T-cell (primary cell): ENCODE data around the gene TRAFD1. TPM values are rescaled to one million over a fixed set of nuclear protein-coding genes. Genes with fewer than 3 reads are reported as not detected.

Source experiments
- ATAC-seq, 4 experiments: fragments of 200-7000 bp in 3 of 4; fragments of 150-1000 bp in 1 of 4; cut with Tn5 transposase; replicated peaks in 1 of 4; 1 replicate in 3 of 4; 2 replicates in 1 of 4; pipeline ENCODE4 v1.10.0; 2021; ENCODE audit warnings: moderate library complexity in 3 of 4, mild to moderate bottlenecking in 2 of 4, moderate number of reproducible peaks in 1 of 4
- CTCF ChIA-PET, 2 donors: fragments of 300-600 bp; sonication (Branson Sonifier 250); formaldehyde crosslinking; loops; one replicate each; lab custom pipeline; 2022; ENCODE audit warnings: antibody characterized with exemption in 2 of 2; lab: Charles Lee
- POLR2A ChIA-PET, 2 donors: fragments of 300-600 bp; sonication (Branson Sonifier 250); formaldehyde crosslinking; loops; one replicate each; lab custom pipeline; 2022; ENCODE audit warnings: antibody characterized with exemption in 2 of 2; lab: Charles Lee
- DNase-seq, 35 experiments: peaks; one replicate each; pipeline versions ENCODE4 v3.0.0 to v3.0.0-alpha.2; 2013 to 2023
- H3K27ac ChIP-seq: one replicate; pipeline ENCODE4 v1.5.1; 2013; ENCODE audit warnings: low read length
- H3K27me3 ChIP-seq, 2 experiments: replicated peaks in 1 of 2; 1 replicate in 1 of 2; 2 replicates in 1 of 2; pipeline versions ENCODE4 v1.6.1 to v1.7.0; 2013; ENCODE audit warnings: low read length in 1 of 2, mixed read lengths in 1 of 2; ENCODE audit not compliant: control insufficient read depth in 2 of 2, insufficient read depth in 2 of 2; ENCODE audit errors: extremely low read depth in 1 of 2
- H3K36me3 ChIP-seq, 2 donors: 1 replicate in 1 of 2; 2 replicates in 1 of 2; pipeline versions ENCODE4 v1.6.1 to v1.7.0; 2013; ENCODE audit warnings: low read length in 1 of 2; ENCODE audit not compliant: control insufficient read depth in 2 of 2, insufficient read depth in 1 of 2; ENCODE audit errors: extremely low read depth in 1 of 2
- H3K4me1 ChIP-seq, 2 experiments: 1 replicate in 1 of 2; 2 replicates in 1 of 2; pipeline versions ENCODE4 v1.6.1 to v1.7.0; 2013; ENCODE audit warnings: low read length in 2 of 2, mixed read lengths in 1 of 2; ENCODE audit not compliant: insufficient read depth in 2 of 2, control insufficient read depth in 1 of 2; ENCODE audit errors: extremely low read depth in 1 of 2
- H3K4me3 ChIP-seq, 2 donors: 1 replicate in 1 of 2; 2 replicates in 1 of 2; pipeline versions ENCODE4 v1.5.1 to v1.7.0; 2013; ENCODE audit warnings: mild to moderate bottlenecking in 2 of 2, low read length in 1 of 2, moderate library complexity in 1 of 2; ENCODE audit not compliant: control insufficient read depth in 1 of 2; ENCODE audit errors: extremely low read depth in 1 of 2
- H3K9me3 ChIP-seq: 2 replicates; pipeline ENCODE4 v1.7.0; 2013
- H3K27ac Mint-ChIP-seq, 2 donors: one replicate each; pipeline ENCODE4 v1.8.0; 2020 to 2021; ENCODE audit warnings: mild to moderate bottlenecking in 2 of 2, mixed read lengths in 2 of 2
- H3K27me3 Mint-ChIP-seq, 2 donors: one replicate each; pipeline ENCODE4 v1.8.0; 2021 to 2022; ENCODE audit warnings: mixed read lengths in 2 of 2
- H3K36me3 Mint-ChIP-seq: one replicate; pipeline ENCODE4 v1.8.0; 2021; ENCODE audit warnings: mixed read lengths
- H3K4me1 Mint-ChIP-seq, 3 donors: one replicate each; pipeline ENCODE4 v1.8.0; 2020 to 2022; ENCODE audit warnings: mixed read lengths in 3 of 3, mild to moderate bottlenecking in 1 of 3
- H3K4me3 Mint-ChIP-seq, 3 donors: one replicate each; pipeline ENCODE4 v1.8.0; 2020 to 2022; ENCODE audit warnings: mild to moderate bottlenecking in 3 of 3, mixed read lengths in 3 of 3, moderate library complexity in 3 of 3
- H3K9me3 Mint-ChIP-seq, 3 donors: one replicate each; pipeline ENCODE4 v1.8.0; 2020 to 2022; ENCODE audit warnings: mixed read lengths in 3 of 3
- WGBS: methylation state at CpG from one replicate; pipeline ENCODE4 v1.1.5; 2013; ENCODE audit warnings: missing lambda C conversion rate; ENCODE audit not compliant: insufficient coverage; 5-methylcytosine and 5-hydroxymethylcytosine counted together
- total RNA-seq, 35 experiments: library from RNA in 6 of 35; stranded (reverse) in 6 of 35; fragments of 120-200 nt in 1 of 35; gene quantifications; one replicate each; pipeline versions ENCODE4 v1.2.1 to v1.2.4 and lab custom pipeline; 2013 to 2026

TRAFD1 gene
- total RNA-seq, 5 donors from 2014 or later (not counting 1 experiment from before 2014, with no cell fraction given), result 26.4 to 39.9 (median 36.9) TPM

DNA sequence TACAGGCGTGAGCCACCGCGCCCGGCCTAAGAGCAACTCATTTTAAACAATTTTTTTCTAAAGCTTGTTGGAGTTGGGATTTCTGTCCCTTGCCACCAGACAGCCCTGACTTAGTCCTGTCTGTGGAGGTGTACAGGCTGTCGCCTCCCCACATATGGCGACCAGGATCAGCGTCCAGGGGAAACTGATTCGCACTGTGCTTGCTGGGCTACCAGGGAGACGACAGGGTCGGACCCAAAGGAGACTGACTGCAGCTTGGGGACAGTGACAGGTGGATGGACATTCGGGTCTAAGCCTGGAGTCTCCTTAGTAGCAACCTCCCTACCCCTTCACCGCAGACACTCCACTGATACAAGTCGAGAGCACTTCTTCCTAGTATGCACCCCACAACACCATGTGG, 40.3 kb downstream of the TRAFD1 start:
- ATAC-seq, result no peak
- 98% methylated on average over 7 of the region's 13 CpGs for WGBS

DNA sequence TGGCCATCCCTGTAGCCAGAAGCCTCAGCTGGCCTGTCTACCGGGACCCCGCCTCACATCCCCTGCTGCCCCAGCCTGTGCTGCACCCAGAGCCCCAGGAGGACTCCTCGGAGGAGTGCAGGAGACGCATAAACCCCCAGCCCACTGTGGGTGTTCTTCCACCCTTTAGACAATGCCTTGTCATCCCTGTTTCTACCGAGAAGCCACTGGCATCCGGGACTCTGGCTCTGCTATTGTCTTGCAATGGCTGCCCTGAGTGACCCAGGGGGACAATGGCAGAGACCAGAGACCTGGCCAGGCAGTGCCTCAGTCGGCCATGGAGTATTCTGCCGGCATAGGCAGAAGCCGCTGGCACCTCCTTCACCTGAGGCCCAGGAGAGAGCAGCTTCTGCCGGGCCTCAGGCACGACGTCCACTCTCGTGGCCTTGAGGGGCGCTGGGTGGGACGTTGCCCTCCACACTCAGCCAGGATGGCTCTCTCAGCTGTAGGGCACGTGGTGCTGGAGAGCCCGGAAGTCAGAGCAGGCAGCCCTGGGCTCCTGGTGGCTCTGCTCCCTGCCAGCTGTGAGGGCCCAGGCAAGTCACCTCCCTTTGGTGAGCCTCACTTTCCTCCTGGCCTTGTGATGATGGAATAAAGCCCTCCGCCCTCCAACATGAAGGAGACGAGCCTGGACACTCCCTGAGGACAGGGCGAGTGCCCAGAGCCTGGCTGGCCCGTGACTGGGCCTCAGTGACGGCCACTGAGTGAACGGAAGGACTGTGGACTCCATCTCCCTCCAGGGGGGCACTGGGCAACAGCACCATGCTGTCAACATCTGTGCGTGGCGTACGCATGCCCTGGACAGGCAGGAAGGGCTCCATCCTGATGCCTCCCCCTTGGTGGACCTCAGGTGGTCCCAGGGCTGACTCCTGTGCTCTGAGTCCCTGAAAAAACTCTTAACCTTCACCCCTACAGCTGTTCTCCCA, 41.0 kb downstream of the TRAFD1 start:
- no peak overlapping the region for H3K27ac ChIP-seq
- CTCF ChIA-PET, result no interaction called here
- DNase-seq (no peak), ATAC-seq (no peak)
- 95% methylated on average over 22 of the region's 26 CpGs for WGBS
- Mint-ChIP-seq H3K4me3 (no peak overlapping the region), H3K27me3 (no peaks in the 10 kb centered on the region), H3K4me1 (peaks cover 0 to 8% (median 5%) of the 10 kb centered on the region in 3 donors), H3K36me3 (peaks cover 36% of the 10 kb centered on the region), H3K27ac (peak overlapping the region; percentile 19 to 44), H3K9me3 (no peaks in the 10 kb centered on the region)
- no peak overlapping the region for H3K4me3 ChIP-seq
- peaks cover 21 to 26% of the 10 kb centered on the region in 2 donors for H3K36me3 ChIP-seq
- no peaks in the 10 kb centered on the region for H3K27me3 ChIP-seq
- peaks cover 0 to 4% of the 10 kb centered on the region in 2 experiments for H3K4me1 ChIP-seq
- no peaks in the 10 kb centered on the region for H3K9me3 ChIP-seq
- POLR2A ChIA-PET, result no interaction called here

More for the DNA sequence above, 40.3 kb downstream of the TRAFD1 start:
- H3K27ac Mint-ChIP-seq, result peak overlapping the region in 1 of 2 donors; percentile 19
- peaks cover 0 to 7% (median 5%) of the 10 kb centered on the region in 3 donors for H3K4me1 Mint-ChIP-seq
- H3K9me3 Mint-ChIP-seq, result no peaks in the 10 kb centered on the region
- H3K4me3 Mint-ChIP-seq, result no peak overlapping the region
- no peaks in the 10 kb centered on the region for H3K9me3 ChIP-seq
- ChIA-PET CTCF (no interaction called here), POLR2A (no interaction called here)
- no peaks in the 10 kb centered on the region for H3K27me3 Mint-ChIP-seq
- H3K27ac ChIP-seq, result no peak overlapping the region
- DNase-seq, result no peak
- peaks cover 20% of the 10 kb centered on the region in 2 donors for H3K36me3 ChIP-seq
- H3K4me3 ChIP-seq, result no peak overlapping the region
- H3K4me1 ChIP-seq, result peaks cover 0 to 5% of the 10 kb centered on the region in 2 experiments
- H3K27me3 ChIP-seq, result no peaks in the 10 kb centered on the region
- H3K36me3 Mint-ChIP-seq, result peaks cover 39% of the 10 kb centered on the region

DNA sequence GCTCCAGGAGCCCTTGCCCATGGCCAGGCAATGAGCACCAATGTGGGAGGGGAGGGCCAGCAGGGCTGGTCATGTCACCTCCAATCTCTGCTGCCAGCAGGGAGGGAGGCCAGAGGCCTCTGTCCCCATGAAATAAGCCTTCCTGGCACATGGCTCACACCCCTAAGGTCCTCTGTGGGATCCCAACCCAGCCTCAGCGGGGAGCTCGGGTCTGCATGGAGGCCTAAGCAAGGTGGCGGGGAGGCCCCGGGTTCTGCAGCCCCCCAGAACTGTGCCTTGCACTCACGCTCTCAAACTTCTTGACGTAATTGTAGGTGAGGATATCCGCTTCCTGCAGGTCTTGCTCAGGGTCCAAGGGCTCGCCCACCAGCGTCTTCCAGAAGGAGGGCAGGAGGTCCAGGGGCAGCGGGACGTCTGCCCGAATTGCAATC, 41.7 kb downstream of the TRAFD1 start:
- Histone ChIP-seq H3K27me3 (no peaks in the 10 kb centered on the region), H3K4me1 (peaks cover 0 to 2% of the 10 kb centered on the region in 2 experiments), H3K27ac (no peak overlapping the region), H3K9me3 (no peaks in the 10 kb centered on the region), H3K36me3 (peaks cover 21 to 22% of the 10 kb centered on the region in 2 donors), H3K4me3 (no peak overlapping the region)
- ATAC-seq (no peak), DNase-seq (no peak)
- Mint-ChIP-seq H3K9me3 (no peaks in the 10 kb centered on the region), H3K27ac (peak overlapping the region in 1 of 2 donors; percentile 44), H3K4me3 (no peak overlapping the region), H3K36me3 (peaks cover 29% of the 10 kb centered on the region), H3K4me1 (peaks cover 0 to 6% (median 5%) of the 10 kb centered on the region in 3 donors), H3K27me3 (no peaks in the 10 kb centered on the region)
- POLR2A ChIA-PET, result no interaction called here
- CTCF ChIA-PET, result no interaction called here
- WGBS, result 96% methylated on average over 9 of the region's 12 CpGs

DNA sequence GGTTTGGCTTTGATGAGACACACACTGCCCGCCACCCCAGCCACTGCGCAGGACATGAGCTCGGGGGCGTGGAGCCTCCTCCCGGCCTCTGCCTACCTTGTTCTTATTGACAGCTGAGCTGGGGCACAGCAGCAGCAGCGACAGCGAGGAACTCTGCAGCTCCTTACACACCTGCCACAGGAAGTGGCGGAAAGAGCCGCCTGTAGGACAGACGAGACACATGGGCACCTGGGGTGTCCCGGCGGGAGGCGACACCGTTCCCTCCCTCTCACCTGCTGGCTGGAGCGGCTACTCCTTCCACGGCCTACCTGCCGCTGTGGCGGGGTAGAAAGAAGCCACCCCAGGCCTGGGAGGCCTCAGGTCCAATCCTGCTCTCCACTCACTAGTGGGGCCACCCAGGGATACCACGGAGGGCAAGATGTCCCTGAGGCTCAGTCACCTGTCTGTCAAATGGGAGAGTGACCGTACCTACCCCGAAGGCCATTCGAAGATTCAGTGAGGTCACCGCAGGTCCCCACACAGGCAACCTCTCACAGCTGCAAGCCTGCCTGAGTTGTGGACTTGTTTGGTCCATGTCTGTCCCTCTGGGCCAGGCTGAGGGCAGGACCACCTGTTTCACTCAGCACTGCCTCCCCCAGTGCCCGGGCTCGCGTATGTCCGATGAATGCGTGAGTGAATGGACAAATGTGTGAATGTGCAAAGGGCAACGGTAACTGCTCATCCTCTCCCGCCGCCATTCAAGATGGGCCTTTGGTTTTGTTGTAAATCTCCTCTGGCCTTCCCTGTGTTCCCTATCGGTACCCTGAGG, 42.6 kb downstream of the TRAFD1 start:
- Mint-ChIP-seq H3K4me3 (no peak overlapping the region), H3K27ac (no peak overlapping the region), H3K9me3 (no peaks in the 10 kb centered on the region), H3K36me3 (peaks cover 28% of the 10 kb centered on the region), H3K4me1 (peaks cover 0 to 6% (median 5%) of the 10 kb centered on the region in 3 donors), H3K27me3 (no peaks in the 10 kb centered on the region)
- no peaks in the 10 kb centered on the region for H3K27me3 ChIP-seq
- no peak overlapping the region for H3K4me3 ChIP-seq
- peaks cover 13 to 18% of the 10 kb centered on the region in 2 donors for H3K36me3 ChIP-seq
- DNase-seq (no peak), ATAC-seq (no peak)
- WGBS, result 96% methylated on average over 28 of the region's 32 CpGs
- H3K4me1 ChIP-seq, result peaks cover 0 to 2% of the 10 kb centered on the region in 2 experiments
- ChIA-PET CTCF (no interaction called here), POLR2A (no interaction called here)
- no peak overlapping the region for H3K27ac ChIP-seq
- no peaks in the 10 kb centered on the region for H3K9me3 ChIP-seq

DNA sequence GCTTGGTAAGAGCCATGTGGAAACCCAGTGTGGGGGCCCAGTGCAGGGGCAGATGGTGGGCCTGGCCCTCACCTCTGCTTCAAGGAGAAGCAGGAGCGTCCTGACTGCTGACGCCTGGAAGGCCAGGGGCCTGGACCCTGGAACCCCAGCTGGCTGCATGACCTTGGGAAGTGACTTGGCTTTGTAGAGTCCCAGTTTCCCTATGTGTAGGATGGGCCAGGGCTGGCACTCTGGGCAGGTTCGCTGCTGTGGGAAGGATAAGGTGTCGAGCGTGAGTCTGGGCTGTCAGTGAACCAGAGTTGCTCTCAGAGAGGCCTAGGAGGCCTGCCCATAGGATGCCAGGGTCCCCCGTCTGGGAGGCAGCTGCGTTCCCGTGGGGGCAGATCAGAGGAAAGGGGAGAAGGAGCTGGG, 43.2 kb downstream of the TRAFD1 start:
- Mint-ChIP-seq H3K9me3 (no peaks in the 10 kb centered on the region), H3K4me1 (peaks cover 0 to 6% (median 5%) of the 10 kb centered on the region in 3 donors), H3K27me3 (no peaks in the 10 kb centered on the region), H3K36me3 (peaks cover 25% of the 10 kb centered on the region), H3K27ac (no peak overlapping the region), H3K4me3 (no peak overlapping the region)
- POLR2A ChIA-PET, result no interaction called here
- ATAC-seq (no peak), DNase-seq (no peak)
- H3K27ac ChIP-seq, result no peak overlapping the region
- no peak overlapping the region for H3K4me3 ChIP-seq
- H3K27me3 ChIP-seq, result no peaks in the 10 kb centered on the region
- peaks cover 0 to 2% of the 10 kb centered on the region in 2 experiments for H3K4me1 ChIP-seq
- CTCF ChIA-PET, result no interaction called here
- peaks cover 13% of the 10 kb centered on the region in 2 donors for H3K36me3 ChIP-seq
- H3K9me3 ChIP-seq, result no peaks in the 10 kb centered on the region
- 96% methylated on average over 8 of the region's 8 CpGs for WGBS

DNA sequence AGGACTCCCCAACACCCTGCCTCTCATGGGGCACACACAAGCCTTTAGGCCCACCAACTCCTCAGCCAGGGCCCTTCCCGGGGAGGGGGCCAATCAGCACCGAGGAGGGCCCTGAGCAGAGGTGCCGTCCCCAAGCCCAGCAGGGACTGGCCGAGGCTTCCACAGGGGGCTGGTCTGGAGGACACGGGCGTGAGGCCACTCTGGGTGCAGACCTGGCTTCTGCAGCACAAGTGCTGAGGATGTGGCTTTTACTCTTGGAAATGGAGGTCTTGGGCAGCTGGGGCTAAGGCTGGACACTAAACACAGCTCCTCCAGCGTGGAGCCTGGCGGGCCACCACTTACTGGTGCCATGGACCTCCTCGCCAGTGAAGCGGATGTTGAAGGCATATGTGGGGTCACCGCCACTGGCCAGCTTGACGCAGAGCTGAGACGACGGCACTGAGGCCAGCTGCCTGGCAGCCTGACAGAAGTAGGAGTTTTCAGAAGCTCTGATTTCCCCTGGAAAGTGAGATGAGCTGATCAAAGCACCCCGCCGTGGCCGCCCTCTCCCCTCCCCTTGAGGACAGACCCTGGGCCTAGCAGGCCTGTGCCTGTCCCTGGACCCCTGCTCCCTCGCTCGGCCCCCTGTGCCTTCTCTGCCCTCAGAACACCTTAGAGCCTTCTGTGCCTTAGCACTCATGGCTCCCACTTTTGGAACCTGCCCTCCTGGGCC, 44.0 kb downstream of the TRAFD1 start:
- Histone ChIP-seq H3K4me3 (no peak overlapping the region), H3K36me3 (peaks cover 7 to 13% of the 10 kb centered on the region in 2 donors), H3K27me3 (no peaks in the 10 kb centered on the region), H3K4me1 (peaks cover 0 to 2% of the 10 kb centered on the region in 2 experiments), H3K9me3 (no peaks in the 10 kb centered on the region), H3K27ac (no peak overlapping the region)
- DNase-seq, result no peak
- 93% methylated on average over 18 of the region's 19 CpGs for WGBS
- no peaks in the 10 kb centered on the region for H3K9me3 Mint-ChIP-seq
- peaks cover 0 to 6% (median 5%) of the 10 kb centered on the region in 3 donors for H3K4me1 Mint-ChIP-seq
- ChIA-PET POLR2A (no interaction called here), CTCF (no interaction called here)
- no peak overlapping the region for H3K27ac Mint-ChIP-seq
- peaks cover 25% of the 10 kb centered on the region for H3K36me3 Mint-ChIP-seq
- no peaks in the 10 kb centered on the region for H3K27me3 Mint-ChIP-seq
- no peak for ATAC-seq
- H3K4me3 Mint-ChIP-seq, result no peak overlapping the region
